ENCODE measurements around the gene CDH3.

CDH3 gene

DNA sequence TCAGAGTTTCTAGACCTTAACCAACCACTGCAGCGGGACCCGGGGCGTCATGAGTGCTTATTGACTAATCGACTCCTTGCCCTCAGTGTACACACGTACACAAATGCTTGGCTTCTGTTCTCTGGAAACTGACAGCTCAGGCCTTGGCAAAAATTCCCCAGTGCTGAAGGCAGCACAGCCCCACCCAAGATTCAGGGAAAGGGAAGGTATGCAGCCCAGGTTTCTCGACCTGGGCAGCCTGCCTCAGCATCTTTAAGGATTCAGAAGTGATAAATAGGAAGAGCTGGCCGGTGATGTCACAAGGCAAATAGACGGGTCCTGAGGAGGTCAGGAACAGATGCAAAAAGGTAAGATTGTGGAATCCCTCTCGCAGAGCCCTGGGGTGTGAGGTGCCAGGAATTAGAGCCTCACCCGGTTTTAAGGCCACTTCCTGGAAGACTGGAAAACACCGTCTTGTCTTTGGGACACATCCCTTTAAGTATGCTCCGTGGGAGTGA is 9.0 kb upstream of the CDH3 start:
- no peaks in the 10 kb centered on the region for H3K79me1 ChIP-seq (ENCODE audit: low read length)
- no peak overlapping the region for H3K4me3 ChIP-seq (ENCODE audit: low read length)
- no peak overlapping the region for H3K27ac ChIP-seq (ENCODE audit: low read depth, low read length)
- DNase-seq = peak; percentile 20
- H3K4ac ChIP-seq (ENCODE audit: low read depth, low read length) = no peak overlapping the region
- H3K27me3 ChIP-seq (ENCODE audit: insufficient read depth, low read length, poor library complexity) = no peaks in the 10 kb centered on the region
- no peak overlapping the region for H2BK15ac ChIP-seq (replicated peaks; ENCODE audit: low read depth)
- H3K4me2 ChIP-seq (ENCODE audit: low read length) = no peak overlapping the region
- H3K9ac ChIP-seq (ENCODE audit: low read length) = no peak overlapping the region
- H3K56ac ChIP-seq (ENCODE audit: low read length) = no peak overlapping the region
- H3K23ac ChIP-seq (ENCODE audit: low read length) = no peak overlapping the region
- H3K18ac ChIP-seq (ENCODE audit: low read length) = no peak overlapping the region
- no peaks in the 10 kb centered on the region for H3K36me3 ChIP-seq (ENCODE audit: control insufficient read depth, insufficient read depth, low read length)
- no peak overlapping the region for H4K8ac ChIP-seq (ENCODE audit: low read depth, low read length)
- WGBS (ENCODE audit: extremely low coverage, insufficient coverage, low lambda C conversion rate) = no CpG with 5 or more reads among the region's 12 CpGs
- H3K4me1 ChIP-seq (ENCODE audit: control insufficient read depth, low read depth, low read length) = peaks cover 2% of the 10 kb centered on the region
- H3K79me2 ChIP-seq (ENCODE audit: control insufficient read depth, insufficient read depth, low read length) = no peaks in the 10 kb centered on the region
- H4K5ac ChIP-seq (ENCODE audit: low read length) = no peak overlapping the region
- no peak overlapping the region for H2BK120ac ChIP-seq (ENCODE audit: low read depth, low read length)
- H2BK5ac ChIP-seq (ENCODE audit: low read length) = no peak overlapping the region
- no peak overlapping the region for H2AK5ac ChIP-seq (ENCODE audit: low read length)

DNA sequence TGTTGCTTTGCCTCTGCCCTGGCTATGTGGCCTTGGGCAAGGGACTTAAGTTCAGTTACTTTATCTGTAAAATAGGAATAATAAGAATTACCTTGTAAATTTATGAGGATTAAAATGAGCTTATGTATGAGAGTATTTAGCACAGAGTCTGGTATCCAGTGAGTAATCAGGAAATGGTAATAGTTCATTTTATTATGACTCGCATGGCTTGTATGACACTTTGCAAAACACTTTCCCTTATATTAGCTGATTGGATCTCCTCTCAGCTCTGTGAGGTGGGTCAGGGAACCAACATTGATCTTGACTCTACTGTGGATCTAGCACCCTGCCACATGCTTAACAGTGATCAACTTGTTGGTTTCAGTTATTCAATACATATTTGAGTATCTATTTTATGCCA is 8.3 kb upstream of the CDH3 start:
- WGBS (ENCODE audit: extremely low coverage, insufficient coverage, low lambda C conversion rate) = no CpG with 5 or more reads among the region's 1 CpG
- no peak overlapping the region for H3K4me2 ChIP-seq (ENCODE audit: low read length)
- no peaks in the 10 kb centered on the region for H3K79me1 ChIP-seq (ENCODE audit: low read length)
- H3K27ac ChIP-seq (ENCODE audit: low read depth, low read length) = no peak overlapping the region
- no peak overlapping the region for H2AK5ac ChIP-seq (ENCODE audit: low read length)
- H3K4ac ChIP-seq (ENCODE audit: low read depth, low read length) = no peak overlapping the region
- H3K18ac ChIP-seq (ENCODE audit: low read length) = no peak overlapping the region
- no peaks in the 10 kb centered on the region for H3K79me2 ChIP-seq (ENCODE audit: control insufficient read depth, insufficient read depth, low read length)
- no peak overlapping the region for H4K5ac ChIP-seq (ENCODE audit: low read length)
- H3K4me1 ChIP-seq (ENCODE audit: control insufficient read depth, low read depth, low read length) = peaks cover 4% of the 10 kb centered on the region
- no peaks in the 10 kb centered on the region for H3K36me3 ChIP-seq (ENCODE audit: control insufficient read depth, insufficient read depth, low read length)
- no peak overlapping the region for H3K23ac ChIP-seq (ENCODE audit: low read length)
- H3K56ac ChIP-seq (ENCODE audit: low read length) = no peak overlapping the region
- H2BK120ac ChIP-seq (ENCODE audit: low read depth, low read length) = no peak overlapping the region
- no peaks in the 10 kb centered on the region for H3K27me3 ChIP-seq (ENCODE audit: insufficient read depth, low read length, poor library complexity)
- H2BK15ac ChIP-seq (replicated peaks; ENCODE audit: low read depth) = no peak overlapping the region
- H3K4me3 ChIP-seq (ENCODE audit: low read length) = no peak overlapping the region
- H2BK5ac ChIP-seq (ENCODE audit: low read length) = no peak overlapping the region
- no peak for DNase-seq
- no peak overlapping the region for H3K9ac ChIP-seq (ENCODE audit: low read length)
- no peak overlapping the region for H4K8ac ChIP-seq (ENCODE audit: low read depth, low read length)

DNA sequence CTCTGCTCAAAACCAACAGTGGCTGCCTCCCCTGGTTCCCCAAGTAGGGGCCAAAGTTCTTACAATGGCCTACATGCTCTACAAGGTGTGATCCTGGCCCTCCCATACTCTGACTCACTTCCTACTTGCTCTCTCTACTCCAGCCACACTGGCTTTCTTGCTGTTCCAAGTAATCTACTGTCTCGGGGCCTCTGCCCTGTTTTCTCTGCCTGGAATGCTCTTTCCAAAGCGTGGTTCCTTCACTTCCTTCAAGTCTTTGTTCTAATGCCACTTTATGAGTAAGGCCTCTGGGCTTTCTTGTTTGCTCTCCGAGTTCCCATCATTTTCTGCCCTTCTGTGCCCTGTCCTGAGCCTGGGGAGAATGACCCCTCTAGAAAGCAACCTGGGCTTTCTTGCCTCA is 4.1 kb upstream of the CDH3 start:
- no peak overlapping the region for H3K4me2 ChIP-seq (ENCODE audit: low read length)
- peaks cover 4% of the 10 kb centered on the region for H3K4me1 ChIP-seq (ENCODE audit: control insufficient read depth, low read depth, low read length)
- H3K9ac ChIP-seq (ENCODE audit: low read length) = no peak overlapping the region
- no peaks in the 10 kb centered on the region for H3K36me3 ChIP-seq (ENCODE audit: control insufficient read depth, insufficient read depth, low read length)
- WGBS (ENCODE audit: extremely low coverage, insufficient coverage, low lambda C conversion rate) = no CpG with 5 or more reads among the region's 3 CpGs
- no peak overlapping the region for H2BK15ac ChIP-seq (replicated peaks; ENCODE audit: low read depth)
- no peaks in the 10 kb centered on the region for H3K27me3 ChIP-seq (ENCODE audit: insufficient read depth, low read length, poor library complexity)
- no peaks in the 10 kb centered on the region for H3K79me2 ChIP-seq (ENCODE audit: control insufficient read depth, insufficient read depth, low read length)
- no peak overlapping the region for H2BK120ac ChIP-seq (ENCODE audit: low read depth, low read length)
- peak; percentile 66 for DNase-seq
- no peak overlapping the region for H3K4ac ChIP-seq (ENCODE audit: low read depth, low read length)
- no peak overlapping the region for H3K27ac ChIP-seq (ENCODE audit: low read depth, low read length)
- no peak overlapping the region for H2AK5ac ChIP-seq (ENCODE audit: low read length)
- no peak overlapping the region for H2BK5ac ChIP-seq (ENCODE audit: low read length)
- H3K23ac ChIP-seq (ENCODE audit: low read length) = no peak overlapping the region
- no peak overlapping the region for H3K18ac ChIP-seq (ENCODE audit: low read length)
- H4K8ac ChIP-seq (ENCODE audit: low read depth, low read length) = no peak overlapping the region
- H3K56ac ChIP-seq (ENCODE audit: low read length) = peak overlapping the region; percentile 25
- no peak overlapping the region for H4K5ac ChIP-seq (ENCODE audit: low read length)
- H3K79me1 ChIP-seq (ENCODE audit: low read length) = no peaks in the 10 kb centered on the region
- no peak overlapping the region for H3K4me3 ChIP-seq (ENCODE audit: low read length)

GRCh38 chr16:68642047-68642435 is 3.1 kb upstream of the CDH3 start:
- Histone ChIP-seq H3K27me3 (ENCODE audit: insufficient read depth, low read length, poor library complexity) (no peaks in the 10 kb centered on the region), H3K4ac (ENCODE audit: low read depth, low read length) (no peak overlapping the region), H3K9ac (ENCODE audit: low read length) (peak overlapping the region; percentile 45), H2BK5ac (ENCODE audit: low read length) (no peak overlapping the region), H3K4me3 (ENCODE audit: low read length) (no peak overlapping the region), H3K79me2 (ENCODE audit: control insufficient read depth, insufficient read depth, low read length) (peaks cover 3% of the 10 kb centered on the region), H4K8ac (ENCODE audit: low read depth, low read length) (no peak overlapping the region), H3K4me2 (ENCODE audit: low read length) (peak overlapping the region; percentile 59), H3K56ac (ENCODE audit: low read length) (peak overlapping the region; percentile 85), H3K27ac (ENCODE audit: low read depth, low read length) (no peak overlapping the region), H2AK5ac (ENCODE audit: low read length) (no peak overlapping the region), H2BK120ac (ENCODE audit: low read depth, low read length) (no peak overlapping the region), H4K5ac (ENCODE audit: low read length) (no peak overlapping the region), H3K4me1 (ENCODE audit: control insufficient read depth, low read depth, low read length) (peaks cover 4% of the 10 kb centered on the region), H3K23ac (ENCODE audit: low read length) (no peak overlapping the region), H3K18ac (ENCODE audit: low read length) (no peak overlapping the region), H3K79me1 (ENCODE audit: low read length) (no peaks in the 10 kb centered on the region), H2BK15ac (replicated peaks; ENCODE audit: low read depth) (no peak overlapping the region), H3K36me3 (ENCODE audit: control insufficient read depth, insufficient read depth, low read length) (no peaks in the 10 kb centered on the region)
- no peak for DNase-seq
- WGBS (ENCODE audit: extremely low coverage, insufficient coverage, low lambda C conversion rate) = no CpG with 5 or more reads among the region's 10 CpGs

DNA sequence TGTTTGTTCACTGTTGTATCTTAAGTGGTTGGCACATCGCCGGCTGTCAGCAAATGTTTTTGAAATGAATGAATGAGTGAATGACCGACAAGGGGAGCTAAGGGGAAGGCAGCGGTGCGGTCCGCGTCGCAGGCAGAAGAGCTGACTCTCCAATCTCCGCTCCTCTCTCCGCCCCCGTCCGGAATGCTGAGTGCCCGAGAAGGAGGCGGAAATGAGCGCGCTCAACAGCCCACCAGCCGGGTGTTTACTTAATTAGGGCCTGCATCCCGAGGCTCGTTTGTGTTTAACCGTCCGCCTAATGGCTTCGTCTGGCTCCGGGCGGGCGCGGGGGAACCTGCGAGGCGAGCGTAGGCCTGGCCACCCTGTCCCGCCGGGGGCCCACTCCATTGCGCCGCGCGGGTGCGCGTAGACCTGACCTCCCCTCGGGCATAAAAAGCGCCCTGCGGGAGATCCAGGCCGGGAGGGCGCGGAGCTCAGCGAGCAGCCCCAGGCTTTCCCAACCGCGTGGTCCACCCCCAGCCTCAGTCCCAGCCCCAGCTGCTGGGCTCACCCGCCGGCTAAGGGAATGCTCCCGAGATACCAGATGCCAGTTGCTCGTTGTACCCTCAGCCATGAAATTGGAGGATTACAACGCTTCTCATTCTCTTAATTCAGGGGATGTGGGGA is 2.5 kb upstream of the CDH3 start:
- H3K4ac ChIP-seq (ENCODE audit: low read depth, low read length) = peak overlapping the region; percentile 77
- H3K36me3 ChIP-seq (ENCODE audit: control insufficient read depth, insufficient read depth, low read length) = no peaks in the 10 kb centered on the region
- no peak overlapping the region for H2BK5ac ChIP-seq (ENCODE audit: low read length)
- H2BK15ac ChIP-seq (replicated peaks; ENCODE audit: low read depth) = no peak overlapping the region
- no peak overlapping the region for H3K4me3 ChIP-seq (ENCODE audit: low read length)
- peak overlapping the region; percentile 82 for H3K18ac ChIP-seq (ENCODE audit: low read length)
- no peak overlapping the region for H3K23ac ChIP-seq (ENCODE audit: low read length)
- H3K79me1 ChIP-seq (ENCODE audit: low read length) = no peaks in the 10 kb centered on the region
- DNase-seq = peak; percentile 93
- H4K5ac ChIP-seq (ENCODE audit: low read length) = no peak overlapping the region
- no peak overlapping the region for H4K8ac ChIP-seq (ENCODE audit: low read depth, low read length)
- WGBS (ENCODE audit: extremely low coverage, insufficient coverage, low lambda C conversion rate) = no CpG with 5 or more reads among the region's 51 CpGs
- no peak overlapping the region for H2AK5ac ChIP-seq (ENCODE audit: low read length)
- peak overlapping the region; percentile 63 for H3K9ac ChIP-seq (ENCODE audit: low read length)
- H3K27me3 ChIP-seq (ENCODE audit: insufficient read depth, low read length, poor library complexity) = no peaks in the 10 kb centered on the region
- no peak overlapping the region for H2BK120ac ChIP-seq (ENCODE audit: low read depth, low read length)
- H3K79me2 ChIP-seq (ENCODE audit: control insufficient read depth, insufficient read depth, low read length) = peaks cover 6% of the 10 kb centered on the region
- H3K4me1 ChIP-seq (ENCODE audit: control insufficient read depth, low read depth, low read length) = peaks cover 5% of the 10 kb centered on the region
- H3K27ac ChIP-seq (ENCODE audit: low read depth, low read length) = peak overlapping the region; percentile 68
- H3K56ac ChIP-seq (ENCODE audit: low read length) = peak overlapping the region; percentile 85
- peak overlapping the region; percentile 59 for H3K4me2 ChIP-seq (ENCODE audit: low read length)

GRCh38 chr16:68643227-68643626 is 1.9 kb upstream of the CDH3 start:
- Histone ChIP-seq H2BK120ac (ENCODE audit: low read depth, low read length) (no peak overlapping the region), H4K8ac (ENCODE audit: low read depth, low read length) (no peak overlapping the region), H3K27me3 (ENCODE audit: insufficient read depth, low read length, poor library complexity) (no peaks in the 10 kb centered on the region), H3K56ac (ENCODE audit: low read length) (no peak overlapping the region), H3K79me1 (ENCODE audit: low read length) (peaks cover 3% of the 10 kb centered on the region), H3K4ac (ENCODE audit: low read depth, low read length) (no peak overlapping the region), H3K18ac (ENCODE audit: low read length) (no peak overlapping the region), H3K79me2 (ENCODE audit: control insufficient read depth, insufficient read depth, low read length) (peaks cover 12% of the 10 kb centered on the region), H2AK5ac (ENCODE audit: low read length) (no peak overlapping the region), H3K36me3 (ENCODE audit: control insufficient read depth, insufficient read depth, low read length) (no peaks in the 10 kb centered on the region), H2BK5ac (ENCODE audit: low read length) (no peak overlapping the region), H3K27ac (ENCODE audit: low read depth, low read length) (peak overlapping the region; percentile 68), H3K4me3 (ENCODE audit: low read length) (no peak overlapping the region), H4K5ac (ENCODE audit: low read length) (no peak overlapping the region), H3K4me1 (ENCODE audit: control insufficient read depth, low read depth, low read length) (peaks cover 6% of the 10 kb centered on the region), H2BK15ac (replicated peaks; ENCODE audit: low read depth) (no peak overlapping the region), H3K9ac (ENCODE audit: low read length) (no peak overlapping the region), H3K23ac (ENCODE audit: low read length) (no peak overlapping the region), H3K4me2 (ENCODE audit: low read length) (no peak overlapping the region)
- WGBS (ENCODE audit: extremely low coverage, insufficient coverage, low lambda C conversion rate) = no CpG with 5 or more reads among the region's 13 CpGs
- peak; percentile 25 for DNase-seq

Measured in mesendoderm (in vitro differentiated cells).